ENCODE measurements around the gene RGS9.
A peak's percentile ranks its signal among the peaks of the same experiment; 100 is the strongest.

Gene RGS9

DNA sequence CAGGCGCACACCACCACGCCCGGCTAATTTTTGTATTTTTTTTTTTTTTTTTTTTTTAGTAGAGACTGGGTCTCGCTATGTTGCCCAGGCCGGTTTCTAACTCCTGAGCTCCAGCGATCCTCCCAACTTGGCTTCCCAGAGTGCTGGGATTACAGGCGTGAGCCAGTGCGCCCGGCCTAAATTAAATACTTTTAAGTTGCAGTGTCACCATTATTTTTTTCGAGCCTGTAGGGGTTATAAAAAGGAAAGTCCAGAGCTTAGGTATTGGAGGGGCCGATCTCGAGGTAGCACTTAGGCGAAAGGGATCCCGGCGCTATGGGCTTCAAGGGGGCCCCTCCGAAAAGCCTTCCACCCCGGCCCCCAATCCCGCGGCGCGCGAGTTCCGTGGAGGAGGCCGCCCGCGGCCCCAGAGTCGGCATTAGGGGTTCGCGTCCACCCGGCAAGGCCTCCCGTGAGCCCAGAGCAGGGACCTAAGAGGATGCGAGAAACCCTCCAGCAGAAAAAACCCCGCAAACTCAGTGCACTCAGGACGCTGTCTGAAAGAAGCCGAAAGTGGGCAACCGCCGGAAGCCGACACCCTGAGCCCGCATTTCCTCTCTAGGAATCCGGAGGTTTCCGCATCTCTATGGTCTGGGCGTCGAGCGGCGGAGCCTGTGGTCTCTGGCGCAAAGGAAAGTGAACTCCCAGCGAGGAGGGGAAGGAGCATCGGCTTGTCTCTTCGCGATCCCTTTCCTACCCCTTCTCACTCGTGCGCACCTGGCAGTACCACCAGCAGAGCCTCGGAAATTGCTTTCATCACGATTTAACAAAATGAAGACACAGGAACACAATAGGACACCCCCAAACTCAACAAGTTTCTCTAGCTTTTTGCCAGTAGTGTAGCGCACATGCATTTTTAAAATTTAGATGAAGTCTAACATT, 14.1 kb upstream of the RGS9 start:
- peak overlapping the region; percentile 13 to 83 (median 74) for H3K4me3 ChIP-seq (ENCODE audit: control insufficient read depth in 1 of 7, extremely low read depth in 1 of 7, insufficient read depth in 4 of 7, low read depth in 2 of 7, low read length in 6 of 7)

GRCh38 chr17:65123757-65124675, 13.2 kb upstream of the RGS9 start:
- Histone ChIP-seq H3K4me3 (ENCODE audit: control insufficient read depth in 1 of 7, extremely low read depth in 1 of 7, insufficient read depth in 4 of 7, low read depth in 2 of 7, low read length in 6 of 7) (peak overlapping the region in 5 of 7 experiments; percentile 67 to 83 (median 74)), H3K4me1 (ENCODE audit: control extremely low read depth in 1 of 4, control insufficient read depth in 4 of 4, insufficient read depth in 4 of 4, low read length in 3 of 4) (peaks cover 4 to 24% (median 20%) of the 10 kb centered on the region in 4 experiments), H3K9me3 (ENCODE audit: control extremely low read depth in 1 of 5, control insufficient read depth in 4 of 5, insufficient read depth in 2 of 5, low read depth in 1 of 5, low read length in 4 of 5) (no peaks in the 10 kb centered on the region), H3K27ac (ENCODE audit: insufficient read depth in 1 of 2, low read depth in 1 of 2, low read length in 2 of 2, poor library complexity in 1 of 2, severe bottlenecking in 2 of 2) (peak overlapping the region in 1 of 2 experiments; percentile 89), H3K36me3 (ENCODE audit: control insufficient read depth in 4 of 4, insufficient read depth in 4 of 4, low read length in 3 of 4) (no peaks in the 10 kb centered on the region), H3K27me3 (replicated peaks in 2 of 5; ENCODE audit: control insufficient read depth in 4 of 5, insufficient read depth in 5 of 5, low read length in 4 of 5) (peaks cover 0 to 16% (median 7%) of the 10 kb centered on the region in 5 experiments)
- 95% methylated on average over 4 of the region's 9 CpGs for WGBS (ENCODE audit: insufficient coverage)
- CTCF ChIA-PET, result interaction anchor here (0.9 to 1.9 kb wide), 4 partner anchors 13 to 31 kb away, joined by 3 to 6 read pairs (median 4); partner anchors contain the start of gene RGS9
- DNase-seq, result peak in 1 of 3 donors; percentile 33
- POLR2A ChIA-PET, result interaction anchor here (1.5 kb wide), 1 partner anchor 10 kb away, joined by 5 read pairs; no protein-coding TSS in a partner anchor

More for the DNA sequence above, 14.1 kb upstream of the RGS9 start:
- H3K4me1 ChIP-seq (ENCODE audit: control extremely low read depth in 1 of 4, control insufficient read depth in 4 of 4, insufficient read depth in 4 of 4, low read length in 3 of 4), result peaks cover 4 to 23% (median 18%) of the 10 kb centered on the region in 4 experiments
- H3K27ac ChIP-seq (ENCODE audit: insufficient read depth in 1 of 2, low read depth in 1 of 2, low read length in 2 of 2, poor library complexity in 1 of 2, severe bottlenecking in 2 of 2), result peak overlapping the region; percentile 33 to 89
- DNase-seq, result peak; percentile 91 to 95 (median 94)
- ChIA-PET POLR2A (interaction anchor here (0.6 to 1.5 kb wide), 2 partner anchors 11 to 92 kb away, joined by 3 to 5 read pairs; no protein-coding TSS in a partner anchor), CTCF (interaction anchor here (0.9 to 1.9 kb wide), 5 partner anchors 14 to 33 kb away, joined by 3 to 6 read pairs (median 3); partner anchors contain the start of gene RGS9)
- H3K9me3 ChIP-seq (ENCODE audit: control extremely low read depth in 1 of 5, control insufficient read depth in 4 of 5, insufficient read depth in 2 of 5, low read depth in 1 of 5, low read length in 4 of 5), result no peaks in the 10 kb centered on the region
- H3K36me3 ChIP-seq (ENCODE audit: control insufficient read depth in 4 of 4, insufficient read depth in 4 of 4, low read length in 3 of 4), result no peaks in the 10 kb centered on the region
- H3K27me3 ChIP-seq (replicated peaks in 2 of 5; ENCODE audit: control insufficient read depth in 4 of 5, insufficient read depth in 5 of 5, low read length in 4 of 5), result peaks cover 0 to 9% (median 7%) of the 10 kb centered on the region in 5 experiments
- WGBS (ENCODE audit: insufficient coverage), result 6% methylated on average over 24 of the region's 55 CpGs

GRCh38 chr17:65130832-65131231, 6.3 kb upstream of the RGS9 start:
- Histone ChIP-seq H3K4me3 (ENCODE audit: control insufficient read depth in 1 of 7, extremely low read depth in 1 of 7, insufficient read depth in 4 of 7, low read depth in 2 of 7, low read length in 6 of 7) (no peak overlapping the region), H3K27me3 (replicated peaks in 2 of 5; ENCODE audit: control insufficient read depth in 4 of 5, insufficient read depth in 5 of 5, low read length in 4 of 5) (peaks cover 0 to 30% (median 18%) of the 10 kb centered on the region in 5 experiments), H3K27ac (ENCODE audit: insufficient read depth in 1 of 2, low read depth in 1 of 2, low read length in 2 of 2, poor library complexity in 1 of 2, severe bottlenecking in 2 of 2) (no peak overlapping the region), H3K4me1 (ENCODE audit: control extremely low read depth in 1 of 4, control insufficient read depth in 4 of 4, insufficient read depth in 4 of 4, low read length in 3 of 4) (peaks cover 4 to 19% (median 13%) of the 10 kb centered on the region in 4 experiments), H3K9me3 (ENCODE audit: control extremely low read depth in 1 of 5, control insufficient read depth in 4 of 5, insufficient read depth in 2 of 5, low read depth in 1 of 5, low read length in 4 of 5) (no peaks in the 10 kb centered on the region), H3K36me3 (ENCODE audit: control insufficient read depth in 4 of 4, insufficient read depth in 4 of 4, low read length in 3 of 4) (no peaks in the 10 kb centered on the region)
- ChIA-PET CTCF (interaction anchor here (0.7 to 1.4 kb wide), 3 partner anchors 10 to 30 kb away, joined by 3 to 4 read pairs (median 3); no protein-coding TSS in a partner anchor), POLR2A (no interaction called here)
- WGBS (ENCODE audit: insufficient coverage), result 0% methylated on average over 1 of the region's 5 CpGs
- peak in 2 of 3 donors; percentile 48 for DNase-seq

DNA sequence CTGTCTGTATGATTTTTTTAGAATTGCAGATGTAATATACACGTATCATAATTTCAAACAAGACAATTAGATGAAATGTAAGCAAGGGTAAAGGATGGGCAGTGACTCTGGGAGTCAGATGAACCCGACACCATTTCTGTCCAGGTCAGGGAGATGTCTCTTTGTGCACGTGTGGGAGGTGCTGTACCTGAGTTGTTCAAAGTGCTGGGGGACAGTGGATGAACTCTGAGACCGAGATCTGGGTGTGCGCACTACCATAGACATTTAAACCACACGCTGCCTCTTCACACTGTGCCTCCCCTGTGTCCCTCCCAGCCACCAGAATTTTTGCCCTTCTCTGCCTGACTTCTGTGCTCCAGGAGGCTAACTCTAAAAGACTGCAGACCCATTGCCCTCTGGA, 5.9 kb upstream of the RGS9 start:
- DNase-seq, result no peak
- H3K36me3 ChIP-seq (ENCODE audit: control insufficient read depth in 4 of 4, insufficient read depth in 4 of 4, low read length in 3 of 4), result no peaks in the 10 kb centered on the region
- CTCF ChIA-PET, result interaction anchor here (1.4 kb wide), 1 partner anchor 9 kb away, joined by 3 read pairs; no protein-coding TSS in a partner anchor
- H3K9me3 ChIP-seq (ENCODE audit: control extremely low read depth in 1 of 5, control insufficient read depth in 4 of 5, insufficient read depth in 2 of 5, low read depth in 1 of 5, low read length in 4 of 5), result no peaks in the 10 kb centered on the region
- peaks cover 4 to 19% (median 13%) of the 10 kb centered on the region in 4 experiments for H3K4me1 ChIP-seq (ENCODE audit: control extremely low read depth in 1 of 4, control insufficient read depth in 4 of 4, insufficient read depth in 4 of 4, low read length in 3 of 4)
- peaks cover 0 to 30% (median 18%) of the 10 kb centered on the region in 5 experiments for H3K27me3 ChIP-seq (replicated peaks in 2 of 5; ENCODE audit: control insufficient read depth in 4 of 5, insufficient read depth in 5 of 5, low read length in 4 of 5)
- no peak overlapping the region for H3K27ac ChIP-seq (ENCODE audit: insufficient read depth in 1 of 2, low read depth in 1 of 2, low read length in 2 of 2, poor library complexity in 1 of 2, severe bottlenecking in 2 of 2)
- 96% methylated on average over 5 of the region's 6 CpGs for WGBS (ENCODE audit: insufficient coverage)
- H3K4me3 ChIP-seq (ENCODE audit: control insufficient read depth in 1 of 7, extremely low read depth in 1 of 7, insufficient read depth in 4 of 7, low read depth in 2 of 7, low read length in 6 of 7), result no peak overlapping the region
- POLR2A ChIA-PET, result no interaction called here

DNA sequence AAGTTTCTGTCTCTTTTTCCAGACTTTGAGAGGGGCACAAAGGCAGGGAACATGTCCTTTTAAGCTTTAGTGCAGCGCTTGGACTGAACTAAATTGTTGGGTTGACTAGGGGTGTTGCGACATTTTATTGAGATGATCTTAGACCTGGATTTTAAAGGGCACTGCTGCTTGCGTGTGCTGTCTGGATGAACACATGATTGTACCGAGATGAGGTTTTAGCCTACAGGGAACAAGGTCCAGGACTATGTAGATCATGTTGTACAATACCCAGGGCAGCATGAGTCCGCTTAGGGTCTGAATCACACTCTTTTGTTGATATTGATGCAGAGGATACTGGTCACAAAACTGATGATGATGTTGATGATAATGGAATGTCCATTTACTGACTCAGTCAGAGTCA, 5.2 kb upstream of the RGS9 start:
- Histone ChIP-seq H3K27me3 (replicated peaks in 2 of 5; ENCODE audit: control insufficient read depth in 4 of 5, insufficient read depth in 5 of 5, low read length in 4 of 5) (peaks cover 0 to 30% (median 18%) of the 10 kb centered on the region in 5 experiments), H3K36me3 (ENCODE audit: control insufficient read depth in 4 of 4, insufficient read depth in 4 of 4, low read length in 3 of 4) (no peaks in the 10 kb centered on the region), H3K4me1 (ENCODE audit: control extremely low read depth in 1 of 4, control insufficient read depth in 4 of 4, insufficient read depth in 4 of 4, low read length in 3 of 4) (peaks cover 6 to 23% (median 14%) of the 10 kb centered on the region in 4 experiments), H3K27ac (ENCODE audit: insufficient read depth in 1 of 2, low read depth in 1 of 2, low read length in 2 of 2, poor library complexity in 1 of 2, severe bottlenecking in 2 of 2) (no peak overlapping the region), H3K9me3 (ENCODE audit: control extremely low read depth in 1 of 5, control insufficient read depth in 4 of 5, insufficient read depth in 2 of 5, low read depth in 1 of 5, low read length in 4 of 5) (no peaks in the 10 kb centered on the region), H3K4me3 (ENCODE audit: control insufficient read depth in 1 of 7, extremely low read depth in 1 of 7, insufficient read depth in 4 of 7, low read depth in 2 of 7, low read length in 6 of 7) (no peak overlapping the region)
- ChIA-PET CTCF (interaction anchor here (1.3 kb wide), 1 partner anchor 31 kb away, joined by 4 read pairs; no protein-coding TSS in a partner anchor), POLR2A (no interaction called here)
- WGBS (ENCODE audit: insufficient coverage), result 100% methylated on average over 5 of the region's 5 CpGs
- no peak for DNase-seq

GRCh38 chr17:65134035-65134434, 3.1 kb upstream of the RGS9 start:
- no peaks in the 10 kb centered on the region for H3K9me3 ChIP-seq (ENCODE audit: control extremely low read depth in 1 of 5, control insufficient read depth in 4 of 5, insufficient read depth in 2 of 5, low read depth in 1 of 5, low read length in 4 of 5)
- H3K4me1 ChIP-seq (ENCODE audit: control extremely low read depth in 1 of 4, control insufficient read depth in 4 of 4, insufficient read depth in 4 of 4, low read length in 3 of 4), result peaks cover 8 to 25% (median 17%) of the 10 kb centered on the region in 4 experiments
- H3K27me3 ChIP-seq (replicated peaks in 2 of 5; ENCODE audit: control insufficient read depth in 4 of 5, insufficient read depth in 5 of 5, low read length in 4 of 5), result peaks cover 0 to 32% (median 14%) of the 10 kb centered on the region in 5 experiments
- H3K27ac ChIP-seq (ENCODE audit: insufficient read depth in 1 of 2, low read depth in 1 of 2, low read length in 2 of 2, poor library complexity in 1 of 2, severe bottlenecking in 2 of 2), result no peak overlapping the region
- no peaks in the 10 kb centered on the region for H3K36me3 ChIP-seq (ENCODE audit: control insufficient read depth in 4 of 4, insufficient read depth in 4 of 4, low read length in 3 of 4)
- POLR2A ChIA-PET, result interaction anchor here (1.2 kb wide), 1 partner anchor 11 kb away, joined by 5 read pairs; no protein-coding TSS in a partner anchor
- 80% methylated on average over 1 of the region's 2 CpGs for WGBS (ENCODE audit: insufficient coverage)
- DNase-seq, result no peak
- CTCF ChIA-PET, result interaction anchor here (0.7 to 2.0 kb wide), 8 partner anchors 18 to 129 kb away, joined by 3 to 8 read pairs (median 4); no protein-coding TSS in a partner anchor
- no peak overlapping the region for H3K4me3 ChIP-seq (ENCODE audit: control insufficient read depth in 1 of 7, extremely low read depth in 1 of 7, insufficient read depth in 4 of 7, low read depth in 2 of 7, low read length in 6 of 7)
